Transverse colon (tissue), 4 donors: Measurements from ENCODE around the gene RALGAPA2. TPM values are rescaled to one million over a fixed set of nuclear protein-coding genes. Genes with fewer than 3 reads are reported as not detected.

ENCODE experiments used
- DNase-seq: peaks from one replicate; pipeline ENCODE4 v3.0.0-alpha.2; 2019
- H3K27ac ChIP-seq, 4 donors: fragments of 200-600 bp; sonication (generic); 2 replicates each; pipeline ENCODE4 v1.5.1; 2016 to 2018; ENCODE audit warnings: inconsistent platforms in 4 of 4
- H3K27me3 ChIP-seq: fragments of 200-600 bp; sonication (generic); 2 replicates; pipeline ENCODE4 v1.5.1; 2017; ENCODE audit warnings: inconsistent platforms
- H3K36me3 ChIP-seq, 4 donors: fragments of 200-600 bp; sonication (generic); 2 replicates each; pipeline ENCODE4 v1.5.1; 2017 to 2019; ENCODE audit warnings: inconsistent platforms in 4 of 4
- H3K4me1 ChIP-seq, 4 donors: fragments of 200-600 bp; sonication (generic); 2 replicates each; pipeline ENCODE4 v1.5.1; 2017 to 2020; ENCODE audit warnings: inconsistent platforms in 4 of 4
- H3K4me3 ChIP-seq, 4 donors: fragments of 200-600 bp; sonication (generic); 1 replicate in 1 of 4; 2 replicates in 3 of 4; pipeline versions ENCODE4 v1.5.1 to v1.6.1; 2017 to 2019; ENCODE audit warnings: inconsistent platforms in 4 of 4
- H3K9me3 ChIP-seq, 2 donors: fragments of 200-600 bp; sonication (generic); 2 replicates each; pipeline ENCODE4 v1.5.1; 2017 to 2019; ENCODE audit warnings: inconsistent platforms in 2 of 2
- CTCF ChIP-seq, 5 experiments: fragments of 200-600 bp in 3 of 5; fragments of 450-650 bp in 2 of 5; sonication (generic) in 3 of 5; IDR thresholded peaks; 1 replicate in 2 of 5; 2 replicates in 3 of 5; pipeline ENCODE4 v1.5.1; 2016 to 2017; ENCODE audit warnings: antibody characterized with exemption in 5 of 5, inconsistent platforms in 3 of 5, mild to moderate bottlenecking in 2 of 5, moderate library complexity in 1 of 5
- EP300 ChIP-seq: sonication (generic); formaldehyde crosslinking; IDR thresholded peaks from one replicate; pipeline ENCODE4 v1.6.1; 2017; ENCODE audit warnings: antibody characterized with exemption, low read depth
- POLR2A ChIP-seq: fragments of 450-650 bp; IDR thresholded peaks from one replicate; pipeline ENCODE4 v1.6.1; 2016; ENCODE audit warnings: antibody characterized with exemption, mild to moderate bottlenecking, moderate library complexity
- POLR2AphosphoS5 ChIP-seq, 3 donors: sonication (generic); formaldehyde crosslinking; IDR thresholded peaks; one replicate each; pipeline ENCODE4 v1.6.1; 2016; ENCODE audit warnings: antibody characterized with exemption in 3 of 3
- WGBS, 2 donors: methylation state at CpG; one replicate each; pipeline ENCODE4 v1.1.5; 2018; ENCODE audit warnings: low coverage in 1 of 2; 5-methylcytosine and 5-hydroxymethylcytosine counted together
- in situ Hi-C, 4 donors: fragments of 200-750 bp; cut with MboI; loops; one replicate each; pipeline versions ENCODE4 v1.15.0 to v1.15.1; 2017; ENCODE audit warnings: low sequenced_read_pairs in 3 of 4, low pct_ligation_motif_present in 1 of 4, low pct_unique_long_range_greater_than_20kb in 1 of 4
- intact Hi-C: fragments of 100-400 bp; cut with DNase I; formaldehyde crosslinking; loops from one replicate; pipeline ENCODE4 v1.15.1; 2023; ENCODE audit warnings: low total_unique reads
- total RNA-seq, 4 donors: library from RNA; depleted of rRNA; stranded (reverse); fragments of >200 nt; gene quantifications; one replicate each; pipeline ENCODE4 v1.1.0, GENCODE V29; 2016

Gene RALGAPA2
- total RNA-seq, 4 donors from 2014 or later, result 29.5 to 84.0 (median 66.5) TPM

- Histone ChIP-seq H3K9me3 (no peaks in the 10 kb centered on the region), H3K36me3 (peaks cover 0 to 11% (median under 1%) of the 10 kb centered on the region in 4 donors), H3K4me3 (no peak overlapping the region), H3K4me1 (no peaks in the 10 kb centered on the region), H3K27me3 (no peaks in the 10 kb centered on the region), H3K27ac (no peak overlapping the region)
- WGBS, 2 donors, result 82% methylated on average over 3 to 5 of the region's 5 CpGs
- intact Hi-C loops, result no loop called here
- in situ Hi-C loops, result loop anchor here in 1 of 4 donors (25.0 kb wide), 1 partner anchor 104 kb away; no protein-coding TSS in a partner anchor
- no peak for DNase-seq
- TF ChIP-seq CTCF (IDR thresholded peaks at IDR 0.05) (no peak), POLR2AphosphoS5 (IDR thresholded peaks at IDR 0.05) (no peak), EP300 (no peak), POLR2A (no peak)
These were observed 221.2 kb downstream of the RALGAPA2 start for GRCh38 chr20:20491110-20491783.

GRCh38 chr20:20490673-20491072 lies 221.8 kb downstream of the RALGAPA2 start:
- H3K4me3 ChIP-seq, result no peak overlapping the region
- no peak overlapping the region for H3K27ac ChIP-seq
- intact Hi-C loops, result no loop called here
- H3K4me1 ChIP-seq, result no peaks in the 10 kb centered on the region
- 86 to 96% methylated on average over 3 of the region's 3 CpGs for WGBS, 2 donors
- no peak for DNase-seq
- in situ Hi-C loops, result loop anchor here in 1 of 4 donors (25.0 kb wide), 1 partner anchor 103 kb away; no protein-coding TSS in a partner anchor
- peaks cover 0 to 11% (median 0%) of the 10 kb centered on the region in 4 donors for H3K36me3 ChIP-seq
- TF ChIP-seq EP300, result no peak
- no peak for TF ChIP-seq POLR2A
- no peak for TF ChIP-seq POLR2AphosphoS5 (IDR thresholded peaks at IDR 0.05)
- no peak for TF ChIP-seq CTCF (IDR thresholded peaks at IDR 0.05)
- no peaks in the 10 kb centered on the region for H3K27me3 ChIP-seq
- H3K9me3 ChIP-seq, result no peaks in the 10 kb centered on the region

- Histone ChIP-seq H3K4me3 (no peak overlapping the region), H3K27me3 (no peaks in the 10 kb centered on the region), H3K36me3 (peaks cover 0 to 11% (median 0%) of the 10 kb centered on the region in 4 donors), H3K27ac (no peak overlapping the region), H3K4me1 (no peaks in the 10 kb centered on the region), H3K9me3 (no peaks in the 10 kb centered on the region)
- no peak for DNase-seq
- intact Hi-C loops, result no loop called here
- in situ Hi-C loops, result loop anchor here in 1 of 4 donors (25.0 kb wide), 1 partner anchor 102 kb away; no protein-coding TSS in a partner anchor
- WGBS, 2 donors, result 71 to 79% methylated on average over 5 to 6 of the region's 6 CpGs
- no peak for TF ChIP-seq POLR2A
- TF ChIP-seq POLR2AphosphoS5 (IDR thresholded peaks at IDR 0.05), result no peak
- no peak for TF ChIP-seq CTCF (IDR thresholded peaks at IDR 0.05)
- TF ChIP-seq EP300, result no peak
These were observed 222.6 kb downstream of the RALGAPA2 start for GRCh38 chr20:20489648-20490341.

GRCh38 chr20:20489054-20489453 lies 223.4 kb downstream of the RALGAPA2 start:
- H3K9me3 ChIP-seq, result no peaks in the 10 kb centered on the region
- intact Hi-C loops (no loop called here), in situ Hi-C loops (loop anchor here in 1 of 4 donors (25.0 kb wide), 1 partner anchor 102 kb away; no protein-coding TSS in a partner anchor)
- TF ChIP-seq POLR2A, result no peak
- no peak overlapping the region for H3K4me3 ChIP-seq
- DNase-seq, result no peak
- H3K36me3 ChIP-seq, result peaks cover 0 to 5% (median 0%) of the 10 kb centered on the region in 4 donors
- WGBS, 2 donors, result 79 to 88% methylated on average over 5 of the region's 5 CpGs
- no peaks in the 10 kb centered on the region for H3K27me3 ChIP-seq
- no peaks in the 10 kb centered on the region for H3K4me1 ChIP-seq
- no peak overlapping the region for H3K27ac ChIP-seq
